Calu3 (cell line): Measurements from ENCODE around the gene SVOP. TPM values are rescaled to one million over a fixed set of nuclear protein-coding genes. Genes with fewer than 3 reads are reported as not detected.
"Not testable (repeated sequence)": the region's sequence is repeated elsewhere in the genome, so short reads cannot be mapped to it uniquely, and the experiment has no call there.

Experiments used
- BruUV-seq: library from RNA; stranded (reverse); fragments of 400-500 nt; replicated peaks from 2 replicates; lab custom pipeline; 2021; lab: Mats Ljungman, UMichigan
- CTCF ChIA-PET: fragments of 300-600 bp; sonication (Branson Sonifier 250); formaldehyde crosslinking; loops from one replicate; lab custom pipeline; 2022; ENCODE audit warnings: antibody characterized with exemption; lab: Charles Lee
- DNase-seq: peaks from one replicate; pipeline ENCODE4 v3.0.0; 2022
- H3K27ac Mint-ChIP-seq: one replicate; pipeline ENCODE4 v1.8.0; 2022; ENCODE audit warnings: mixed read lengths; ENCODE audit not compliant: unreplicated experiment
- H3K27me3 Mint-ChIP-seq: one replicate; pipeline ENCODE4 v1.8.0; 2022; ENCODE audit warnings: mixed read lengths; ENCODE audit not compliant: unreplicated experiment
- H3K36me3 Mint-ChIP-seq: one replicate; pipeline ENCODE4 v1.8.0; 2022; ENCODE audit warnings: mild to moderate bottlenecking, moderate library complexity, mixed read lengths; ENCODE audit not compliant: insufficient read depth, unreplicated experiment
- H3K4me1 Mint-ChIP-seq: one replicate; pipeline ENCODE4 v1.8.0; 2022; ENCODE audit warnings: mild to moderate bottlenecking, low read depth, mixed read lengths; ENCODE audit not compliant: unreplicated experiment
- H3K4me3 Mint-ChIP-seq: one replicate; pipeline ENCODE4 v1.8.0; 2022; ENCODE audit warnings: mild to moderate bottlenecking, low read depth, moderate library complexity, mixed read lengths; ENCODE audit not compliant: unreplicated experiment
- H3K9me3 Mint-ChIP-seq: one replicate; pipeline ENCODE4 v1.8.0; 2022; ENCODE audit warnings: low read depth, mixed read lengths; ENCODE audit not compliant: unreplicated experiment
- intact Hi-C: fragments of 100-400 bp; cut with micrococcal nuclease; formaldehyde crosslinking; loops from one replicate; pipeline ENCODE4 v1.10.0; 2022; ENCODE audit not compliant: unreplicated experiment
- total RNA-seq: library from RNA; stranded (reverse); gene quantifications from 2 replicates; pipeline ENCODE4 v1.2.3, GENCODE V29; 2022
- TF ChIP-seq, protein P1 (sequence below): fragments of 200-600 bp; IDR thresholded peaks from one replicate; pipeline ENCODE4 v1.8.0; 2022; ENCODE audit warnings: antibody characterized with exemption; ENCODE audit not compliant: unreplicated experiment

SVOP gene
- total RNA-seq, 1 experiment from 2014 or later, result not detected

DNA sequence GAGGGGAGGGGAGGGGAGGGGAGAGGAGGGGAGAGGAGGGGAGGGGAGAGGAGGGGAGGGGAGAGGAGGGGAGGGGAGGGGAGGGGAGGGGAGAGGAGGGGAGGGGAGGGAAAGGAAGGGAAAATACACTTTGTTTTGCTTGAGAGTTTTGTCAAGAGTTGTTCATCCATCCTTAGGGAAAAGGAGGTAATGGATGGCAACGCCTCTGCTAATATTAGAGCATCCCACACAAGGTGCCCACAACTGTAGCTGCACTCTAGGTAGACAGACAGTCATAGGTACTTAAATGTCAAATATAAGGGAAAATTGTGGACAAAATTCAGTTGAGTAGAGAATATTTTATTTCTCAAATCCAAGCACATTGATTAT, 161.0 kb downstream of the SVOP start:
- H3K27ac Mint-ChIP-seq, result no peak overlapping the region

DNA sequence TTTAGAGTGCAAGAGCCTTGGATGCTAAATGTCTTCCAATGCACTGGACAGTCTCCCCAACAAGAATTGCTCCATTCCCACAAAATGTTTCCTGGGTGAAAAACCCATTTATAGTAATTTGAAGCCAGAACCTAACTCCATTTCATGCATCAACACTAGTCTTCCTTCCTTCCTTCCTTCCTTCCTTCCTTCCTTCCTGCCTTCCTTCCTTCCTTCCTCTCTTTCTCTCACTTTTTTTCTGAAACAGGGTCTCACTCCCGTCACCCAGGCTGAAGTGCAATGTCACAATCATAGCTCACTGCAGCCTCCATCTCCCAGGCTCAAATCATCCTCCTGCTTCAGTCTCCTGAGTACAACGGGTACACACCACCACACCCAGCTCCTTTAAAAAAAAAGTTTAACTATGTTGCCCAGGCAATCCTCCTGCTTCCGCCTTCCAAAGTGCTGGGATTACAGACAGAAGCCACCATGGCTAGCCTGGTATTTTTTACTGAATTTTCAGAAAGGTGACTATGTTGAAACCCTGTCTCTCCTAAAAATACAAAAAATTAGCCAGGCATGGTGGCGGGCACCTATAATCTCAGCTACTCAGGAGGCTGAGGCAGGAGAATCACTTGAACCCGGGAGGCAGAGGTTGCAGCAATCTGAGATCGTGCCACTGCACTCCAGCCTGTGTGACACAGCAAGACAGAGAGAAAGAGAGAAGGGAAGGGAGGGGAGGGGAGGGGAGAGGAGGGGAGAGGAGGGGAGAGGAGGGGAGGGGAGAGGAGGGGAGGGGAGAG, 161.5 kb downstream of the SVOP start:
- H3K9me3 Mint-ChIP-seq, DNase-seq, H3K27ac Mint-ChIP-seq, H3K27me3 Mint-ChIP-seq, BruUV-seq: not testable (repeated sequence)
- Mint-ChIP-seq H3K4me3 (peak overlapping the region; percentile 81), H3K4me1 (peaks cover 25% of the 10 kb centered on the region), H3K36me3 (peaks cover 35% of the 10 kb centered on the region)
- intact Hi-C loops, result loop anchor here (5.0 kb wide), 1 partner anchor 127 kb away; the partner anchor contains the start of gene CORO1C
- CTCF ChIA-PET, result interaction anchor here (0.6 kb wide), 1 partner anchor 281 kb away, joined by 4 read pairs; no protein-coding TSS in a partner anchor

More for the DNA sequence above, 161.0 kb downstream of the SVOP start:
- TF ChIP-seq, protein P1, sequence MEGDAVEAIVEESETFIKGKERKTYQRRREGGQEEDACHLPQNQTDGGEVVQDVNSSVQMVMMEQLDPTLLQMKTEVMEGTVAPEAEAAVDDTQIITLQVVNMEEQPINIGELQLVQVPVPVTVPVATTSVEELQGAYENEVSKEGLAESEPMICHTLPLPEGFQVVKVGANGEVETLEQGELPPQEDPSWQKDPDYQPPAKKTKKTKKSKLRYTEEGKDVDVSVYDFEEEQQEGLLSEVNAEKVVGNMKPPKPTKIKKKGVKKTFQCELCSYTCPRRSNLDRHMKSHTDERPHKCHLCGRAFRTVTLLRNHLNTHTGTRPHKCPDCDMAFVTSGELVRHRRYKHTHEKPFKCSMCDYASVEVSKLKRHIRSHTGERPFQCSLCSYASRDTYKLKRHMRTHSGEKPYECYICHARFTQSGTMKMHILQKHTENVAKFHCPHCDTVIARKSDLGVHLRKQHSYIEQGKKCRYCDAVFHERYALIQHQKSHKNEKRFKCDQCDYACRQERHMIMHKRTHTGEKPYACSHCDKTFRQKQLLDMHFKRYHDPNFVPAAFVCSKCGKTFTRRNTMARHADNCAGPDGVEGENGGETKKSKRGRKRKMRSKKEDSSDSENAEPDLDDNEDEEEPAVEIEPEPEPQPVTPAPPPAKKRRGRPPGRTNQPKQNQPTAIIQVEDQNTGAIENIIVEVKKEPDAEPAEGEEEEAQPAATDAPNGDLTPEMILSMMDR, result no peak
- BruUV-seq, result no TSS peak
- Mint-ChIP-seq H3K27me3 (no peaks in the 10 kb centered on the region), H3K4me1 (peaks cover 20% of the 10 kb centered on the region), H3K36me3 (peaks cover 31% of the 10 kb centered on the region), H3K4me3 (no peak overlapping the region), H3K9me3 (peaks cover 2% of the 10 kb centered on the region)
- intact Hi-C loops, result loop anchor here (5.0 kb wide), 1 partner anchor 128 kb away; the partner anchor contains the start of gene CORO1C
- no peak for DNase-seq
- CTCF ChIA-PET, result interaction anchor here (0.6 kb wide), 1 partner anchor 282 kb away, joined by 4 read pairs; no protein-coding TSS in a partner anchor

DNA sequence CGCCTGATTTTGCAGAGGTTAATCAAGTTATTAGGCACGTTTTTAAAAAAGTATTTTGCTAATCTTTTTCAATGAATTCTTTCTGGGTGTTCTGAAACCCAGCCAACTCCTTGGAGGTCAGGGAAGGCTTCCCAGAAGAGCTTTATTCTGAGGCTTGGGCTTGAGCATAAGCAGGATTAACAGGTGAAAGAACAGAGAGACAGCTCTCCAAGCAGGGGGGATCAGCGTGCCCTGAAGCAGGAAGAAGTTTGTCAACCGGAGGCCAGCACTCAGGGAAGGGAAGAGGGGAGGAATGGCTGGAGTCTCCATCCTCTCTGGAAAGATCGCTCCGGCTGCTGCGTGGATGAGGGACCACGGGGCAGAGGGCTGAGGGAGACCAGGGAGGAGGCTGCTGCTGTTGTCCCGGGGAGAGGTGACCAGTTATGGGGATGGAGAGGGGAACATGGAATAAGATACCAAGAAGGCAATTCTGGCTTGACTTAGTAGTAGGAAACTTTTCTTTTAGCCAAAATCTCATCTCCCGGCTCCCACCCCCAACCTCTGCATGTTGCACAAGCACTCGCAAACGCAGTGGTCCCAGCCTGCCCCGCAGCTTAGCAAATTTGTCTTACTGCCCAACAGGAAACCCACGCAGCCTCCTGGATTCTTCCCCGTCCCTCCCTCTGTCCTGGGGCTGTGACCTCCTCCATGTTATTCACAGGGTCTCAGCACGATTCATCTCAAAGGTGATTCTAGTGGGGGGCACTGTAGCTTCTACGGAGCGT, 162.4 kb downstream of the SVOP start:
- Mint-ChIP-seq H3K36me3 (peaks cover 41% of the 10 kb centered on the region), H3K4me1 (peaks cover 34% of the 10 kb centered on the region), H3K4me3 (peak overlapping the region; percentile 81), H3K27ac (peak overlapping the region; percentile 50), H3K9me3 (peaks cover 2% of the 10 kb centered on the region), H3K27me3 (no peaks in the 10 kb centered on the region)
- intact Hi-C loops, result loop anchor here (5.0 kb wide), 1 partner anchor 126 kb away; the partner anchor contains the start of gene CORO1C
- no peak for DNase-seq
- no TSS peak for BruUV-seq
- CTCF ChIA-PET, result no interaction called here
- TF ChIP-seq, protein P1, result no peak

Other genes with a start within 250 kb of the SVOP start
- 38.1 and 42.9 TPM in 2 replicates for gene SSH1, start 163.5 kb downstream of the SVOP start, total RNA-seq
- gene DAO, start 141.0 kb downstream of the SVOP start, total RNA-seq, result not detected in 2 replicates
- gene USP30, start 31.5 kb upstream of the SVOP start, total RNA-seq, result 9.6 and 13.0 TPM in 2 replicates
- gene ALKBH2, start 72.4 kb upstream of the SVOP start, total RNA-seq, result 43.1 and 43.2 TPM in 2 replicates
- 77.7 and 79.2 TPM in 2 replicates for gene UNG, start 76.5 kb upstream of the SVOP start, total RNA-seq
- 6.2 and 6.8 TPM in 2 replicates for gene ACACB, start 95.5 kb upstream of the SVOP start, total RNA-seq